Aorta (tissue), 5 donors: Measurements from ENCODE around the gene PLEKHA5. TPM values are rescaled to one million over a fixed set of nuclear protein-coding genes. Genes with fewer than 3 reads are reported as not detected.
A peak's percentile ranks its signal among the peaks of the same experiment; 100 is the strongest.
"Not testable (repeated sequence)": the region's sequence is repeated elsewhere in the genome, so short reads cannot be mapped to it uniquely, and the experiment has no call there.

Experiments
- ATAC-seq: fragments of 200-7000 bp; cut with Tn5 transposase; one replicate; pipeline ENCODE4 v1.9.1; 2022; ENCODE audit warnings: moderate library complexity; ENCODE audit not compliant: low FRiP score
- DNase-seq, 2 donors: peaks; one replicate each; pipeline ENCODE4 v3.0.0-alpha.2; 2020
- H3K27ac ChIP-seq, 2 donors: one replicate each; pipeline ENCODE4 v1.5.1; 2013; ENCODE audit warnings: low read length in 2 of 2, mild to moderate bottlenecking in 2 of 2, moderate library complexity in 2 of 2, control low read depth in 1 of 2, inconsistent platforms in 1 of 2, low read depth in 1 of 2
- H3K27me3 ChIP-seq, 2 donors: one replicate each; pipeline ENCODE4 v1.6.1; 2013; ENCODE audit warnings: control low read depth in 1 of 2, low read length in 1 of 2, mild to moderate bottlenecking in 1 of 2, moderate library complexity in 1 of 2; ENCODE audit not compliant: insufficient read depth in 2 of 2, control insufficient read depth in 1 of 2
- H3K36me3 ChIP-seq, 2 donors: one replicate each; pipeline ENCODE4 v1.6.1; 2013; ENCODE audit warnings: control low read depth in 1 of 2, low read length in 1 of 2, mild to moderate bottlenecking in 1 of 2; ENCODE audit not compliant: insufficient read depth in 2 of 2, control insufficient read depth in 1 of 2
- H3K4me1 ChIP-seq, 2 donors: one replicate each; pipeline ENCODE4 v1.6.1; 2013; ENCODE audit warnings: low read length in 2 of 2, control low read depth in 1 of 2, mild to moderate bottlenecking in 1 of 2, moderate library complexity in 1 of 2; ENCODE audit not compliant: insufficient read depth in 2 of 2, control insufficient read depth in 1 of 2
- H3K4me3 ChIP-seq, 2 donors: one replicate each; pipeline ENCODE4 v1.5.1; 2013; ENCODE audit warnings: low read length in 2 of 2, control low read depth in 1 of 2, mild to moderate bottlenecking in 1 of 2
- H3K9me3 ChIP-seq: one replicate; pipeline ENCODE4 v1.6.1; 2013; ENCODE audit warnings: mild to moderate bottlenecking, low read length; ENCODE audit not compliant: control insufficient read depth
- WGBS, 2 donors: extraction: QIAGEN DNeasy Blood & Tissue Kit; methylation state at CpG; one replicate each; pipeline ENCODE4 v1.1.7; 2013; 5-methylcytosine and 5-hydroxymethylcytosine counted together
- intact Hi-C, 2 donors: fragments of 100-400 bp; cut with DNase I; formaldehyde crosslinking; loops; one replicate each; pipeline versions ENCODE4 v1.14.2 to v1.15.0; 2022
- long read RNA-seq, 2 donors: library from polyadenylated mRNA; unstranded; transcript quantifications; one replicate each; pipeline ENCODE4 v2.0.0, GENCODE V29; 2020 to 2021
- polyA plus RNA-seq, 2 donors: library from polyadenylated mRNA; stranded (reverse); fragments of 200-250 nt; gene quantifications; one replicate each; pipeline ENCODE4 v1.2.3, GENCODE V29; 2013
- total RNA-seq, 2 donors: library from RNA; stranded (reverse); fragmentation: NEBNext Ultra II Directional; extraction: Animal tissue kit (Norgen Biotek cat#: 25700); gene quantifications; one replicate each; pipeline ENCODE4 v1.2.1, GENCODE V29; 2021
- donor health status: healthy with polysubstance abuse.
- donor health status: Bipolar disorder and iron deficiency.
- donor health status: DM: no; HTN: no; CAD: no.
- donor health status: DM: no; HTN: no; CAD: no.
- donor health status: DM: yes; HTN: yes; CAD: no.

The PLEKHA5 gene, protein sequence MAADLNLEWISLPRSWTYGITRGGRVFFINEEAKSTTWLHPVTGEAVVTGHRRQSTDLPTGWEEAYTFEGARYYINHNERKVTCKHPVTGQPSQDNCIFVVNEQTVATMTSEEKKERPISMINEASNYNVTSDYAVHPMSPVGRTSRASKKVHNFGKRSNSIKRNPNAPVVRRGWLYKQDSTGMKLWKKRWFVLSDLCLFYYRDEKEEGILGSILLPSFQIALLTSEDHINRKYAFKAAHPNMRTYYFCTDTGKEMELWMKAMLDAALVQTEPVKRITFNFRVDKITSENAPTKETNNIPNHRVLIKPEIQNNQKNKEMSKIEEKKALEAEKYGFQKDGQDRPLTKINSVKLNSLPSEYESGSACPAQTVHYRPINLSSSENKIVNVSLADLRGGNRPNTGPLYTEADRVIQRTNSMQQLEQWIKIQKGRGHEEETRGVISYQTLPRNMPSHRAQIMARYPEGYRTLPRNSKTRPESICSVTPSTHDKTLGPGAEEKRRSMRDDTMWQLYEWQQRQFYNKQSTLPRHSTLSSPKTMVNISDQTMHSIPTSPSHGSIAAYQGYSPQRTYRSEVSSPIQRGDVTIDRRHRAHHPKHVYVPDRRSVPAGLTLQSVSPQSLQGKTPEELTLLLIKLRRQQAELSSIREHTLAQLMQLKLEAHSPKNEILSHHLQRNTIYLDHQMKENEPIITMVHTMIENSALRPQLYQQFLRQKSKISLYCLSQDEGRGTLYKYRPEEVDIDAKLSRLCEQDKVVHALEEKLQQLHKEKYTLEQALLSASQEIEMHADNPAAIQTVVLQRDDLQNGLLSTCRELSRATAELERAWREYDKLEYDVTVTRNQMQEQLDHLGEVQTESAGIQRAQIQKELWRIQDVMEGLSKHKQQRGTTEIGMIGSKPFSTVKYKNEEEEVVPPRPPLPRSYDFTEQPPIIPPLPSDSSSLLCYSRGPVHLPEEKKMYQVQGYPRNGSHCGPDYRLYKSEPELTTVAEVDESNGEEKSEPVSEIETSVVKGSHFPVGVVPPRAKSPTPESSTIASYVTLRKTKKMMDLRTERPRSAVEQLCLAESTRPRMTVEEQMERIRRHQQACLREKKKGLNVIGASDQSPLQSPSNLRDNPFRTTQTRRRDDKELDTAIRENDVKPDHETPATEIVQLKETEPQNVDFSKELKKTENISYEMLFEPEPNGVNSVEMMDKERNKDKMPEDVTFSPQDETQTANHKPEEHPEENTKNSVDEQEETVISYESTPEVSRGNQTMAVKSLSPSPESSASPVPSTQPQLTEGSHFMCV
- total RNA-seq: 10 to 100 TPM; 24.0 to 56.0 TPM
- 10 to 100 TPM; 11.0 to 13.4 TPM for polyA plus RNA-seq
- long read RNA-seq, donor 1, partial matches to known transcripts: 13 of 20 reads
- long read RNA-seq, donor 1, other reads (novel, unspliced or antisense): 6 of 20 reads
- long read RNA-seq, donor 2, full-length matches to known transcripts: 6 of 38 reads
- long read RNA-seq, donor 2, partial matches to known transcripts: 14 of 38 reads
- long read RNA-seq, donor 2, other reads (novel, unspliced or antisense): 18 of 38 reads

DNA sequence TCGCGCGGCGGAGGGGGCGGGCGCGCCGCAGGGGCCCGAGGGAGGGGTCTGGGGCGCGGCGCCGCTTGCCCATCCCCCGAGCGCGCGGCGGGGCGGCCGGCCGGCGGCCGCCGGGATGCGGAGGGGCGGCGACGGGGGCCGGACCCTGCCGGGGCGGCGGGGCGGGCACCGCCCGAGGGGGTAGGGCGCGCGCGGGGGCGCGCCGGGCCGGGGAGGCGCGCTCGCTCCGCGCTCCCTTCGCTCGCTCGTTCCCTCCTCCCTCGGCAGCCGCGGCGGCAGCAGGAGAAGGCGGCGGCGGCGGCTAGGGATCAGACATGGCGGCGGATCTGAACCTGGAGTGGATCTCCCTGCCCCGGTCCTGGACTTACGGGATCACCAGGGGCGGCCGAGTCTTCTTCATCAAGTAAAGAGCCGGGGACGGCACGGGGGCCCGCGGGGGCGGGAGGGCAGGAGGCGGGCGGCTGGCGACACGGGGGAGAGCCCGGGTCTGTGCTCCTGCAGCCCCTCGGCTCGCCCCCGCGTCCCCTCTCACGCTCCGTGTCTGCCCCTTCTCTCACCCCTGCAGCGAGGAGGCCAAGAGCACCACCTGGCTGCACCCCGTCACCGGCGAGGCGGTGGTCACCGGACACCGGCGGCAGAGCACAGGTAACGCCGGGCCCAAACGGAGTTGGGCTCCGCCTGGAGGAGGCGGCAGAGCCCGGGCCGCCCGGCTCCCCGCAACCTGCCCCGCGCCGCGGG is at the start of gene PLEKHA5:
Gene PLEKHA5, plus strand, starts transcription at position 248 of the 738 bp plus-strand sequence. Its CDS starts 67 bp downstream, at position 315.
- WGBS, 2 donors: 0% methylated on average over 22 to 103 of the region's 103 CpGs
- ATAC-seq (peak; percentile 88), DNase-seq (peak; percentile 79 to 89)
- intact Hi-C loops: no loop called here
- Histone ChIP-seq H3K4me3 (peak within 1 kb of the TSS; percentile 98 to 99), H3K27me3 (no peaks in the 10 kb centered on the region), H3K27ac (peak within 1 kb of the TSS; percentile 89 to 93), H3K36me3 (no peaks in the 10 kb centered on the region), H3K9me3 (no peaks in the 10 kb centered on the region), H3K4me1 (peaks cover 0 to 2% of the 10 kb centered on the region in 2 donors)

DNA sequence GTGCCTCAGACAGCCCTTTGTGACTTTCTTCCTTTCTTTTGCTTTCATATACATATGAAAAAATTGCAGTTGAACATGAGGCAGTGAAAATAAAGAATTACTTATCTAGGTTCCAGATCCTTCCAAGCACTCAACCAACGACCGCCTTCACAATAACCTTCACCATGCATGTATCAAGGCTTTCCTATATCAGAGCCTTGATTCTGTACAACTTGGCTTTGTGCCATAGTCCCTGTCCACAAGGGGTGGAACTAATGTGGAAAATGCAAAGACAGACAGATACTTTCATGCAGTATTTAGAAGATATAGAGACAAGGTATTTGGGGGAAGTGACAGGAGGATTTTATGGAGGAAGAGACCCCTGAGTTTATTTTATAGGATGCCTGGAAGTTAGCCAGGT is 48.6 kb upstream of the PLEKHA5 start:
- no peak for ATAC-seq
- H3K27ac ChIP-seq: no peak overlapping the region
- no peaks in the 10 kb centered on the region for H3K27me3 ChIP-seq
- no peaks in the 10 kb centered on the region for H3K9me3 ChIP-seq
- WGBS, 2 donors: 75 to 76% methylated on average over 2 of the region's 2 CpGs
- DNase-seq: no peak
- H3K4me3 ChIP-seq: no peak overlapping the region
- no peaks in the 10 kb centered on the region for H3K36me3 ChIP-seq
- intact Hi-C loops: no loop called here
- no peaks in the 10 kb centered on the region for H3K4me1 ChIP-seq

DNA sequence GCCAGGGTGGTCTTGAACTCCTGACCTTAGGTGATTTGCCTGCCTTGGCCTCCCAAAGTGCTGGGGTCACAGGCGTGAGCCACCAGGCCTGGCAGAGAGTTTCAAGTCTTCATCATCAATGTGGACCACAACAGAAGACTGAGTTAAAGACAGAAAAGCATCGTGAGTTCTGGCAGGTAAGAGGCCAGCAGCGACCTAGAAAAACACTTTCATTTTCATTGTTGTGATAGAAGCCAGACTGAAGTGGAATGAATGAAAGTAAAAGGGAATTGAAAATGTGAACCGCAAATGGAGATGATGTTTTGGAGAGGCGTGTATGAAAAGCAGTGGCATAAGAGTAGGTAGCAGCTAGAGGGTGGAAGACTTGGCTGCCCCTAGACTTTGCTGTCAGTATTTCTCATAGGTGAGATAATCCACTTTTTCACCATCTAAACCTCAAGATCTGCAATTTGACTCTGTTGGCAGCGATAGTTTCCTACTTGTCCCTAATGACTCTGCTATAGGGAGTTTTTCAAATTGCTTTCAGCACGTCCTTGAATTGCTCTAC is 47.1 kb upstream of the PLEKHA5 start:
- intact Hi-C loops: no loop called here
- H3K27ac ChIP-seq: no peak overlapping the region
- ATAC-seq (no peak), DNase-seq (no peak)
- no peaks in the 10 kb centered on the region for H3K9me3 ChIP-seq
- no peaks in the 10 kb centered on the region for H3K4me1 ChIP-seq
- WGBS, 2 donors: 91% methylated on average over 7 of the region's 7 CpGs
- no peaks in the 10 kb centered on the region for H3K36me3 ChIP-seq
- H3K27me3 ChIP-seq: no peaks in the 10 kb centered on the region
- H3K4me3 ChIP-seq: no peak overlapping the region

DNA sequence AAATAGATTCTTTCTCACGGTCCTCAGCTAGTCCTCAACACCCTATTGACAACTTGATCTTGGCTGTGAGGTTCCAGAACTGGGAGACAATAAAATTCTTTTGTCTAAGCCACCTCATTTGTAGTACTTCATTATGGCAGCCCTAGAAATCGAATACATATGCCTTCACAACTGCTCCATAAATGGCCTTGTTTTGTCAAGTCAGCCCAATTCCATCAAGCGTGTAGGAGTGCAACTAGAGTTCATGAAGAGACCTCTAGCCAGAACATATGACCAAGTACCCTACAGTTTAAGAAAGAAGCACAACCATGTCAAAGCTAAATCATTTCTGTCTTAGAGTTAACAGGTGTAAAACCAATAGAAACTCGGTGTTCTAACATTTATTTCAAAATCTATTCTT is 45.0 kb upstream of the PLEKHA5 start:
- intact Hi-C loops: no loop called here
- DNase-seq: no peak
- no peak overlapping the region for H3K4me3 ChIP-seq
- WGBS, 2 donors: 90 to 92% methylated on average over 4 of the region's 4 CpGs
- no peaks in the 10 kb centered on the region for H3K9me3 ChIP-seq
- H3K36me3 ChIP-seq: no peaks in the 10 kb centered on the region
- H3K27me3 ChIP-seq: no peaks in the 10 kb centered on the region
- ATAC-seq: no peak
- no peak overlapping the region for H3K27ac ChIP-seq
- no peaks in the 10 kb centered on the region for H3K4me1 ChIP-seq

DNA sequence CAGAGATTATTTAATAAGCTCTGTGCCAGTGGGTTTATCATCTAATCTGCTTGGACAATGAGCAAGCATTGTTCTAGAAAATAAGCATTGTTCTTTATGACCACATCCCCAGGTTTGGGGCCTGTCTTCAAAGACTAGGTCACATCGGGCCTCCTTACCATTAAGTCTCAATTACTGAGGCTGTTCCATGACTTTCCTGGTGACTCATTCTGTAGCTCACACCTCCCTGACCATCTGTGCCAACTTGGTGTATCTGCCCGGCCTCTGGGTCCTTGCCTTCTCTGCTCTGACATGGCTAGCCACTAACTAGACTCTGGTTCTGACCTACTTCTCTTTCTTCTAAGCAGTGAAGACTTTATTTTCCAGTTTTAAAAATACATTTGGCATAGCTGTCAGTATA is 44.4 kb upstream of the PLEKHA5 start:
- Histone ChIP-seq H3K27me3 (no peaks in the 10 kb centered on the region), H3K4me1 (no peaks in the 10 kb centered on the region), H3K27ac (no peak overlapping the region), H3K4me3 (no peak overlapping the region), H3K9me3 (no peaks in the 10 kb centered on the region), H3K36me3 (no peaks in the 10 kb centered on the region)
- WGBS, 2 donors: 88 to 92% methylated on average over 2 of the region's 2 CpGs
- ATAC-seq (no peak), DNase-seq (no peak)
- intact Hi-C loops: no loop called here

DNA sequence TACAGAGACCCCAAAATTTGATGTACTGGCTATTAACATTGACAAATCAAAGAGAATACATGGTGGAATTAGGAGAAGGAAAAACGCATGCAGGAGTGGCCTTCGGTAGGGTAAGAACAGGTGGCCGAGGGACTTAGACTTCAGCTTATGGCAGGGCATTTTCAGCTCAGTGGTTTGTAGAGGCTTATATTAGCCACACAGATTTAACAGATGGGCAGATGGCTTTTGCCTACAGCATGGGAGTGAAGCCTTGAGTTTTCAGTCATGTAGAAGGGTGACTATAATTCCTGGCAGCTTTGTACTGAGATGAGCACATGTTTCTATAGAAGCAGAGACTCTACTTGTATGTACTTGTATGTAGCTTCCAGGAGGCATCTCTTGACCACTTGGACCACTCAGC is 40.9 kb upstream of the PLEKHA5 start:
- 95% methylated on average over 3 of the region's 3 CpGs for WGBS, 2 donors
- Histone ChIP-seq H3K36me3 (no peaks in the 10 kb centered on the region), H3K9me3 (no peaks in the 10 kb centered on the region), H3K4me1 (no peaks in the 10 kb centered on the region), H3K27me3 (no peaks in the 10 kb centered on the region), H3K27ac (no peak overlapping the region), H3K4me3 (no peak overlapping the region)
- ATAC-seq (no peak), DNase-seq (no peak)
- intact Hi-C loops: no loop called here

DNA sequence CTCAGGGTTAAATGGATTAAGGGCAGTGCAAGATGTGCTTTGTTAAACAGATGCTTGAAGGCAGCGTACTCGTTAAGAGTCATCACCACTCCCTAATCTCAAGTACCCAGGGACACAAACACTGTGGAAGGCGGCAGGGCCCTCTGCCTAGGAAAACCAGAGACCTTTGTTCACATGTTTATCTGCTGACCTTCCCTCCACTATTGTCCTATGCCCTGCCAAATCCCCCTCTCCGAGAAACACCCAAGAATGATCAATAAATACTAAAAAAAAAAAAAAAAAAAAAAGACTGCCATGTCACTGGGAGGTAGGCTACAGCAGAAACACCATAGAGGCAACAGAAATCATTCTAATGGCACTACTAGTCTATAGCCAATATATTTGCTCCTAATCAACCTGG is 37.1 kb upstream of the PLEKHA5 start:
- intact Hi-C loops, H3K27me3 ChIP-seq, H3K4me1 ChIP-seq, H3K27ac ChIP-seq, ATAC-seq, DNase-seq, H3K4me3 ChIP-seq, H3K9me3 ChIP-seq, H3K36me3 ChIP-seq: not testable (repeated sequence)
- WGBS, 2 donors: 83 to 84% methylated on average over 3 to 4 of the region's 4 CpGs
